SKM-1 treated with dmso at 0.1 percent for 144 hours (cell line): ENCODE data around the gene MCF2L.

Experiments used
- DNase-seq: peaks from one replicate; lab custom pipeline; 2025; ENCODE audit not compliant: unreplicated experiment; lab: John Stamatoyannopoulos, UW

The MCF2L gene

GRCh38 chr13:113140677-113141600 is 171.9 kb downstream of the MCF2L start:
- no peak for DNase-seq

GRCh38 chr13:113141601-113141970 is 172.6 kb downstream of the MCF2L start:
- DNase-seq: no peak

- DNase-seq: no peak
Measured at GRCh38 chr13:113142876-113143275, 173.9 kb downstream of the MCF2L start.

GRCh38 chr13:113143466-113144254 is 174.6 kb downstream of the MCF2L start:
- DNase-seq: no peak

- DNase-seq: no peak
Measured at GRCh38 chr13:113144255-113144629, 175.2 kb downstream of the MCF2L start.

DNA sequence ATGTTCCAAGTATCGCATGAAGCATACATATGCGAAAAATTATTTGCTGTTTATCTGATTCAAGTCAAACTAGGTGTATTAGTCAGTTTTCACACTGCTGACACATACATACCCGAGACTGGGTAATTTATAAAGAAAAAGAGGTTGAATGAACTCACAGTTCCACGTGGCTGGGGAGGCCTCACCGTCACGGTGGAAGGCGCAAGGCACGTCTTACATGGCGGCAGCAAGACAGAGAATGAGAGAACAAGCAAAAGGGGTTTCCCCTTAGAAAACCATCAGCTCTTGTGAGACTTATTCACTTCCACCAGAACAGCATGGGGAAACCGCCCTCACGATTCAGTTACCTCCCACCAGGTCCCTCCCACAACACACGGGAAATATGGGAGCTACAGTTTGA is 176.5 kb downstream of the MCF2L start:
- no peak for DNase-seq

DNA sequence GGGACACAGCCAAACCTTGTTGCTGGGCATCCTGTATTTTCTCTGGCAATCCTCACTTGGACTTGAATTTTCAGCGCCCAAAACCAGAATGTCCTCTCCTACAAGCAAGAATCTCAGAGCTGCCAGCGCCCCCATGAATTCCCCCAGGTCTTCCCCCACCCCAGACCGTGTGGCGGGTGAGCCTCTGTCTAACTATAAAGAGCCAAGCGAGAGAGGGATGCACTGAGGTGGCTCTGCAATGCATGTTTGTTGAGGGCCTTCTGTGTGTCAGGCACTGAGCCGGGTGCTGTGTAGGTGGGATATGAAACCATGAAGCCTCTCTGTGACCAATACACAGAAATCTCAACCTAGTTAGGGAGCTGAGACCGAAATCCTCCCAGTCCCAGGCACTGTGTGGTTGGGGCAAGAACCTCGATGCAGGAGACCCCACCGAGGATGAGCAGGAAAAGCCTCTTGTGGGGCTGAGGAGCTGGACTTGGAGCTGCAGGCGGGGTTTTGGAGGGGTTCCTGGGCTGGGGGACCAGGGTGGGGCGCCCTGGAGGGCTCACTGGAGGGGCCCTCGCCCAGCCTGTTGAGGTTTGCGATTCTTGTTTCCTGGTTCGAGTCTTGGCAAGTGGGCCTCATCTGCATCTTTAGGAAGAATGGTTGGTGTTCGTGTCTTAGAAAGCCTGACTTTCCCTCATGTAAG is 177.0 kb downstream of the MCF2L start:
- DNase-seq: no peak

DNA sequence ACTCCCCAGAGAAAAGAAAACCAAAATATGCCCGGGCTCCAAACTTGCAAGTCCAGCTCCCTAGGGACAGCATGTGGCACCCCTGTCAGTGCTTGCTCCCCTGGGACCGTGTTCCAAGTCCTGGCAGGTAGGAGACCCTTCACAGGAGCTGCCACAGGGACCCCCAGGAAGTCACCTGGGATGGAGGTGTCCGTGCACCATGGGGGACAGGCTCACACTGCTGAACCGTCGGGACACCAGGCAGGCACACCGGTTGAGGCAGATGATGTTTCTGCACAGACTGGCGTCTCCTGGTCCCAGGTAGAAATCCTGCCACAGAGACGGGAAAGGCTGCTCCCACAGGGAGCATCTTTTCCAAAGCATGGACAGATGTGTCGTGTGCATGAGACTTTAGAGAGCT is 177.7 kb downstream of the MCF2L start:
- DNase-seq: no peak

DNA sequence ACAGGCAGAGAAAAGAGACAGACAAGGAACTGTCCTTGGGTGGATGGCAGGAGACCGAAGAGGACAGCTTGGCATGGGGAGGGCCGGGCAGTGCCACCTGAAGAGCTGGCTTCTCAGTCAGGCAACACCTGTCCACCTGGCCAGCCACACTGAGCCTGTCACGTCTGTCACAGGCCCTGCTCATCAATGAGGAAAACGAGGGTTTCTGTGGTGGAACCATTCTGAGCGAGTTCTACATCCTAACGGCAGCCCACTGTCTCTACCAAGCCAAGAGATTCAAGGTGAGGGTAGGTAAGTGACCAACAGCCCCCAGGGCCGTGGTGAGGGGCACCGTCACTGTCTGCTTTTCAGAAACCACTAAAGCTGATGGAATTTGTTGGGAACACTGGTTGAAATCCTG is 178.2 kb downstream of the MCF2L start:
- DNase-seq: no peak

GRCh38 chr13:113148407-113148806 is 179.4 kb downstream of the MCF2L start:
- no peak for DNase-seq

- DNase-seq: no peak
Measured at GRCh38 chr13:113148940-113149503, 180.0 kb downstream of the MCF2L start.
